GM19238 (cell line): ENCODE data around the gene CCR9.
"Not testable (repeated sequence)": the region's sequence is repeated elsewhere in the genome, so short reads cannot be mapped to it uniquely, and the experiment has no call there.

Source experiments
- DNase-seq: peaks from one replicate; pipeline ENCODE4 v3.0.0; 2011; ENCODE audit warnings: low spot score; ENCODE audit not compliant: insufficient read length

Gene CCR9

DNA sequence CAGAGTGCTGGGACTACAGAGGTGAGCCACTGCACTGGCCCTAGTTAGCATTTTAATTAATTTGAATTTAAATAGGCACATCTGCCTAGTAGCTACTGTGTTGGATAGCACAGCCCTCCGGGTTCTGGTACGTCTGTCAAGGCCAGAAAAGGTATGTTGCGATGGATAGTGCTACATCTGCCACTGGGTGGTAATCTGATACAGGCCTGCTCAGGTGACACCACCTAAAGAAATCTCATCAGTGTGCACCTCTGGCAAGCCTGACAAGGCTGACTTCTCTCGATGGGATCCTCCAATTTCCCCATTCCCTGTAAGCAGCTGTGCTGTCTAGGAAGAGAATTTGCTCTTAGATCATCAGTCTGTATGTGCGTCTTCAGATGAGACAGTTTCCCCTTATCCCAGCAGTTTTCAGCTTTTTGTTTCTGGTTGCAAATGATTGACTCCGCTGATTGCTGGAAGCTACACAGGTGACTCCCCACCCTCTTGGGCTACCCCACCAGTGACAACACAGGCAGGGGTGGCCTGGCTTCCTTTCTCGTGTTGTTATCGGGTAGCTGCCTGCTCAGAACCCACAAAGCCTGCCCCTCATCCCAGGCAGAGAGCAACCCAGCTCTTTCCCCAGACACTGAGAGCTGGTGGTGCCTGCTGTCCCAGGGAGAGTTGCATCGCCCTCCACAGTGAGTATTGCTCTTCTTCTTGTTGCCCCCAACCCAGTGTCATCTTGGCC lies at the start of gene CCR9:
Gene CCR9, plus strand, starts transcription at position 565 of the 727 bp plus-strand sequence. CDS start 8,391 bp downstream, outside the sequence.
- DNase-seq, result no peak

GRCh38 chr3:45838466-45838865 lies 47.9 kb upstream of the CCR9 start:
- no peak for DNase-seq

DNA sequence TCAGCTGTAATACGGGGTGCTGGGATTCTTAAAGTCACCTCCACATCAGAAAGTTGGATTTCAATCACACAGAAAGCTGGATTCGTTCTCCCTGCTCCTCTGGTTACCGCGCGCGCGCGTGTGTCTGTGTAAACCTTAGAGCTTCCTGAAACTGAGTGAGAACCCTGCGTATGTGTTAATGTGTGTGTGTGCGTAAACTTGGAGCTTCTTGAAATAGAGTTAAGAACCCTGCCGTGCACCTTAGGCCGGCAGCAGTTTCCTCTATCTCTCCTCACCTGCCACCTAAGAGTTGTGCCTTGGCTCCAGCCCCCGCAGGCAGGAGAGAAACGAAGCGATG lies 45.0 kb upstream of the CCR9 start:
- no peak for DNase-seq

GRCh38 chr3:45841757-45842491 lies 44.4 kb upstream of the CCR9 start, which contains the start of gene LZTFL1:
LZTFL1 (minus strand) TSS chr3:45842119; CDS start chr3:45841991, 128 bp downstream.
- peak; percentile 79 for DNase-seq

- no peak for DNase-seq
Measured at GRCh38 chr3:45842851-45843625, 43.3 kb upstream of the CCR9 start.

DNA sequence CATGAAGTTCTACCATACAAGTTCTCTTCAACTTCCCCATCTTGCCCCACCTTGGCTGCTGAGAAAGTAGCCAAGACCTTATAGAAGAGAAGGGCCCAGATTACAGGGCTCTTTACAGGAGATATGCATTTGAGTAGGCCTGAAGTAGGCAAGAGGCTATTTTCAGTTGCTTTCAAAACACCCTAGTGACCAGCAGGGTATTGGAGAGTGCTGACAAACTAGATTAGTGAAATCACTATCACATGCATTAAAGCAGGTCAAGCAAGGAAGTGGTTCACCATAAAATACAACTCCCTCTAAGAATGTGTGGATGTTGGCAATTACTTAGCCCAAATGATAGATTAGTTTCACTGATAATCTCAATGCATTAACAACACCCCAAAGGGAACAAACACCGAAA lies 41.7 kb upstream of the CCR9 start:
- no peak for DNase-seq

GRCh38 chr3:45848392-45848791 lies 38.0 kb upstream of the CCR9 start:
- no peak for DNase-seq

DNA sequence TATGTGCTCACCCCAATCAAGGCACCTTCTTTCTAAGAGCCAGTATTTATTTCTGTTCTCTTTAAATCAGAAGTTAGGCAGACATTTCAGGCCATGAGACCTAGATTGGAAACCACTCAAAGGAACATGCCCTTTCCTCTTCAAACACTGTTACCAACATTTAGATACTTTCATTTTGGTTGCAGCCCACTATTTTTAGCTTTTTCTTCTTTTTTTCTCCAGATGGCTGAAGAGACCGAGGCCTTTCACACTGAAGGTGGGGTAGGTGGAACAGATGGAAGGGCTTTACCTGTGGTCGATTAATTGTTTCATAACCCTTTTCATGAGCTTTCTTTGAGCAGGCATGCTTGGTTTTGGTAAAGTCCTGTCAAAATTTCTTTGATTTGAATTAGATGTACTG lies 33.5 kb upstream of the CCR9 start:
- DNase-seq, result peak; percentile 19

DNA sequence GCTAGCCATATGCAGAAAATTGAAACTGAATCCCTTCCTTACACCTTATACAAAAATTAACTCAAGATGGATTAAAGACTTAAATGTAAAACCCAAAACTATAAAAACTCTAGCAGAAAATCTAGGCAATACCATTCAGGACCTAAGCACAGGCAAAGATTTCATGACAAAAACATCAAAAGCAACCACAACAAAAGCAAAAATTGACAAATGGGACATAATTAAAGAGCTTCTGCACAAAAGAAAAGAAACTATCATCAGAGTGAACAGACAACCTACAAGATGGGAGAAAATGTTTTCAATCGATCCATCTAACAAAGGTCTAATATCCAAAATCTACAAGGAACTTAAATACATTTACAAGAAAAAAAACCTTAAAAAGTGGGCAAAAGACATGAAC lies 30.0 kb upstream of the CCR9 start:
- not testable (repeated sequence) for DNase-seq

DNA sequence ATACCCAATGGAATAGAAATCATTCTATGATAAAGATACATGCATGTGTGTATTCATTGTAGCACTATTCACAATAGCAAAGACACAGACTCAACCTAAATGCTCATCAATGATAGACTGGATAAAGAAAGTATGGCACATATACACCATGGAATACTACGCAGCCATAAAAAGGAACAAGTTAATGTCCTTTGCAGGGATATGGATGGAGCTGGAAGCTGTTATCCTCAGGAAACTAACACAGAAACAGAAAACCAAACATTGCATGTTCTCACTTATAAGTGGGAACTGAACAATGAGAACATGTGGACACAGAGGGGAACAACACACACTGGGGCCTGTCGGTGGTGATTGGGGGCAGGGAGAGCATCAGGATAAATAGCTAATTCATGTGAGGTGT lies 29.3 kb upstream of the CCR9 start:
- not testable (repeated sequence) for DNase-seq

DNA sequence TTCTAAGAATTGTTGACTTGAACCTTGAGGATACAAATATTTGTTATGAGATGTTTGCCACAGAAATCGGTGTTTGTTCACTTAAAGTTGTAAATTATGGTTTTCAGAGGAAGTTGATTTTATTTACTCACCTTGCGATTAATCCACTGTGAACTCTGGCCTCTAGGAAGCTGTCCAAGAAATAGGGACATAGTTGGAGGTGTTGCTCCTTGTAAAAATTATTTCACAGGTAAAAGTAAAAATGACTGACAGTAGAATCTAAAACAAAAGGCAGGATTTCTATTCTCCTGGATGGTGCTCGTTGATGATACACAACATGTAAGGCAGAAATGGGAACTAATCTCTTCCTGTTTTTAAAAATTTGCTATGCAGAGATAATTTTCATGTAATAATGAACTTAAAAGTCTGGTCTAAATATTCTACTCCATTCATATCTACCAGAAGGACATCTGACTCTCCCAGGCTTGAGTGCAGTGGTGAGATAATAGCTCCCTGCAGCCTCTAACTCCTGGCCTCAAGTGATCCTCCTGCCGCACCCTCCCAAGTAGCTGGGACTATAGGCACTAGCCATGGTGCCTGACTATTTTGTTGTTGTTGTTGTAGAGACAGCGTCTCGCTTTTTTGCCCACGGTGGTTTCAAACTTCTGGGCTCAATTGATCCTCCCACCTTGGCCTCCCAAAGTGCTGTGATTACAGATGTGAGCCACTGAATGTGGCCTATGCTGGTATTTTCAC lies 27.4 kb upstream of the CCR9 start:
- DNase-seq, result no peak

DNA sequence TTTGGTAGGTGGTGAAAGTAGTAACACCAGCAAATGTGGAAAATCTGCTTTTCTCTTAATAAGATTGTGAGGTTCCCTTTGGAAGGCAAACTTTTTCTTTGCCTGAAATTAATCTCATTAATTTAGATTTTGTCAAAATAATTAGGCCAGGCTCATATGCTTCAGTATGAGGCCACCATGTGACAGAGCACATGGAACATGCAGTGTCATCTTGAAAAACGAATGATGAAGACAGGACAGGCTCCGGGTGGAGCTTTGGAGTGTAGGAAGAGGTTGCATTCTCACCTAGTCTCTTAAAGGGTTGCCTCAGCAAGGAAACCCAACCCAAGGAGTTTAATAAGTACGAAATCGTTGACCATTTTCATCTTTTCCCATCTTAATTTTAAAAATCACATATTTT lies 25.9 kb upstream of the CCR9 start:
- DNase-seq, result no peak

DNA sequence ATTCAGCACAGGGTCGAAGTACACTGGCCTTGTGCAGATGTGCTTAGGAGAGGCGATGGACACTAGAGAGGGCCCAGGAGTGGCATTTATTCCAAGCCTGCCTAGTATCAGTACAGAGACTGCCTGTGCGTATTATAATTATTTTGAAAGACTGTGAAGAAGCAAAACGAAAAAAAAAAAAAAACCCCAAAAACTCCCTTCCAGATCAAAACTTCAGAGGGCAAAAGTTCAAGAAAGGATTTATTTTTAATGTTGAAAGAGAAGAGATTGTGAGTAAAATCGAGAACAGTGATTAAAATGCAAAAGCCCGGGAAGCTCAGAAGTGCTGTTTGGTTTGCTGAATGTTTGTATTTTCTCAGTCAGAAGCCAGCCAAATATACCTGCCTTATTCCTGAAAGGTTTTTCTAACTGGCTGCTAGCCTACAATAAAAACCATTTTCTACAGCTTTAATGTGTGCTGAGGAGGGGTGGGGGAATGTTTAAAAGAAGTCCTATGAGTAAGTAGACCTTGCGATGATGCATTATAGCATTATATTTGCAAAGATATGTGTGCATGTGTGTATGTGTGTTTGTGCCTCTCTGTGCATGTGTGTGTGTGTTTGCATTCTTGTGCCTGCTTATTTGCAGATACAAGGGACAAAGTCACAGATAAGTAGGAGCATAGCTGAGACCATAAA lies 25.2 kb upstream of the CCR9 start:
- DNase-seq, result no peak

DNA sequence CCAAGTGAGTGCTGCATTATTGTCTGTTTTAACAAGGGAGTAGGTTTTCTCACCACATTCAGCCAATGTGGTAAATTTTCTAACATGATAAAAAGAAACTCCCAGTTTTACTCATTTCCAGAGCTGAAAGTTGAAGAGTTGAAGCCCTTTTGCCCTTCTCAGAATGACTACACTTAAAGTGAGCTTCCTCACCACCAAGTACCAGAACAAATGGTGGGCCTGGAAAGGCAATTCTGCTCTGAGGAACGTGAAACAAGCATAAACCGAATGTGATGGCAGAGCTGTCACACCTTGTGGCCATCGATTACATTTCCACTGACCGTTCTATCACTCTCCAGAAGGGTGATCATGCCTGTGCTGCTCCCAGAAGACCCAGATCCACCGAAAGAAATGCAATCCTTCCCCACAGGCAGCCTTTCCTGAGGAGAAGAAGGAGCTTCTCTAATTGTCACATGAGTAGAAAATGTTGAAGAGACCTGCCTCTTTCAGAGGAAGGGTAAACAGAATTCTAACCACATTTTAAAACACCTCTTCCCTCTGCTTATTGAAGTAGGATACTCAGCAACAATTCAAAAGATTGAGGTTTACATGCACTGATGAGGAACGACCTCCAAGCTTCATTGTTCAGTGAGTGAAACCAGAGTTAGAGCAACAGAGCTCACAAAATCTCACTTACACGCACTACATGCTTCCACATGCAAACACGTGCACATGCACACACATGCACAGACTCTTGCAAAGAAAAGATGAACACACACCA lies 21.4 kb upstream of the CCR9 start:
- no peak for DNase-seq

GRCh38 chr3:45865563-45865962 lies 20.8 kb upstream of the CCR9 start:
- DNase-seq, result no peak

- DNase-seq, result no peak
Measured at GRCh38 chr3:45868213-45868612, 18.1 kb upstream of the CCR9 start.

DNA sequence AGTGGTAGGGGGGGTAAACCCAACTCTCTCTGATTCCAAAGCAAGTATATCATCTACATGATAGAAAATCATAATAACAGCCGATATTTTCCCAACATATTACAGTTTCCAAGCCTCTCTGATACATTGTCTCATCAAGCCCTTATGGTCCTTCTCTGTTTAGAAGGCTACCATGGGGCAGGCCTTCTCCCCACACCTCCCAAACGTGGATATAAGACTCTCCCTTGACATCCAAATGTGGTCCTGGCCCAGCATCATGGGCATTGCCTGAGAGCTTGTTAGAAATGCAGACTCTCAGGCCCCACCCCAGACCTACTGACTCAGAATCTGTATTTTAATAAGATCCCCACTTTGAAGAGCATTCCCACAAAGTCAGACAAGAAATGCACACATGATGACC lies 17.7 kb upstream of the CCR9 start:
- DNase-seq, result no peak

DNA sequence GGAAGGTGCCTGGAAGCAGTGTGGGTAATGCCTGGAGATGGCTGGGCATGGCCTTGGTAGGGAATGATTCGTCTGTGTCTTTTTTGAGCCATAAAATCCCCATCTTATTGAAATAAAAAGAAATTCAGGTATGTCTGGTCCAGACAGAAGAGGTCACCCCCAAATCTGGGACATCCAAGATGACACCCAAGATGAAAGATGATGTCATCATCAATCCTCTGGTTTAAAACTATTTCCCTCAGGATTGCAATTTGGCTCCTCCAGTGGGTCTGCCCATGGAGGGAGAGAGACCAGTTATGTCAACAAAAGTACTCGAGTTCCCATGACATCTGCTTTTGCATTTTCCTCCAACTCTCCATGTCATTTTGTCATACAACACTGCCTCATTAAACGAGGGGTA lies 16.7 kb upstream of the CCR9 start:
- DNase-seq, result no peak

DNA sequence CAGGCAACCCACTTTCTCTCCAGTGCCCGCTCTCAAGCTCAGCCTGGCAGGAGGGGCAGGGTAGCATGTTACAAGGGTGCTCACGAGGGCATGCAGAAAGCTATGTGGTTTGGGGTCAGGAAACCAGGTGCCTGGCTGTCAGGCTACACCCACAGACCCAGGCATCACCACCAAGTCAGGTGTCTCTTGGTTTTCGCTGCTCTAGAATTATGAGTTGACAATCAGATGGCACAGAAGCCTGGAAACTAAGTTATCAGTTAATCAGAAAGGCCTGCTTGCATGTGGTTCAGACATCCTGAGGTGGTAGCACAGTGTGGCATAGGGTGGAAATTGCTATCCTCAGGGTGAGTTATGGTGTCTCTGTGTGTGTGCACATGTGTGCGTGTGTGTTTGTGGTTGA lies 16.2 kb upstream of the CCR9 start:
- DNase-seq, result no peak

- DNase-seq, result no peak
Measured at GRCh38 chr3:45871780-45872179, 14.6 kb upstream of the CCR9 start.
